Nephron progenitor cell (in vitro differentiated cells): Measurements from ENCODE around the gene PSMB3.

Experiments used
- DNase-seq: peaks from one replicate; pipeline ENCODE4 v3.0.0; 2021
- H3K27ac Mint-ChIP-seq: 2 replicates; pipeline ENCODE4 v1.8.0; 2021; ENCODE audit warnings: mild to moderate bottlenecking, moderate library complexity, mixed read lengths
- H3K27me3 Mint-ChIP-seq: 2 replicates; pipeline ENCODE4 v1.8.0; 2021; ENCODE audit warnings: mild to moderate bottlenecking, low read depth, mixed read lengths; ENCODE audit not compliant: poor library complexity
- H3K36me3 Mint-ChIP-seq: 2 replicates; pipeline ENCODE4 v1.8.0; 2021; ENCODE audit warnings: low read depth, mixed read lengths
- H3K4me1 Mint-ChIP-seq: 2 replicates; pipeline ENCODE4 v1.8.0; 2021; ENCODE audit warnings: mixed read lengths
- H3K4me3 Mint-ChIP-seq: 2 replicates; pipeline ENCODE4 v1.8.0; 2021; ENCODE audit warnings: mild to moderate bottlenecking, moderate library complexity, mixed read lengths
- H3K9me3 Mint-ChIP-seq: 2 replicates; pipeline ENCODE4 v1.8.0; 2021; ENCODE audit warnings: mild to moderate bottlenecking, moderate library complexity, mixed read lengths
- CTCF ChIP-seq: fragments of 200-600 bp; sonication (generic); IDR thresholded peaks from 2 replicates; pipeline ENCODE4 v1.5.0; 2021; ENCODE audit warnings: antibody characterized with exemption

The PSMB3 gene

GRCh38 chr17:38799501-38800236 is 47.1 kb downstream of the PSMB3 start, which contains the start of gene PIP4K2B:
Gene PIP4K2B (minus strand): TSS chr17:38799556. CDS start chr17:38799424, 132 bp downstream.
- peaks cover 4% of the 10 kb centered on the region for H3K9me3 Mint-ChIP-seq
- H3K4me3 Mint-ChIP-seq: peak within 1 kb of the TSS; percentile 97
- TF ChIP-seq CTCF: no peak
- H3K36me3 Mint-ChIP-seq: peaks cover 68% of the 10 kb centered on the region
- peak; percentile 95 for DNase-seq
- peaks cover 3% of the 10 kb centered on the region for H3K27me3 Mint-ChIP-seq
- peak within 1 kb of the TSS; percentile 98 for H3K27ac Mint-ChIP-seq
- peaks cover 33% of the 10 kb centered on the region for H3K4me1 Mint-ChIP-seq

DNA sequence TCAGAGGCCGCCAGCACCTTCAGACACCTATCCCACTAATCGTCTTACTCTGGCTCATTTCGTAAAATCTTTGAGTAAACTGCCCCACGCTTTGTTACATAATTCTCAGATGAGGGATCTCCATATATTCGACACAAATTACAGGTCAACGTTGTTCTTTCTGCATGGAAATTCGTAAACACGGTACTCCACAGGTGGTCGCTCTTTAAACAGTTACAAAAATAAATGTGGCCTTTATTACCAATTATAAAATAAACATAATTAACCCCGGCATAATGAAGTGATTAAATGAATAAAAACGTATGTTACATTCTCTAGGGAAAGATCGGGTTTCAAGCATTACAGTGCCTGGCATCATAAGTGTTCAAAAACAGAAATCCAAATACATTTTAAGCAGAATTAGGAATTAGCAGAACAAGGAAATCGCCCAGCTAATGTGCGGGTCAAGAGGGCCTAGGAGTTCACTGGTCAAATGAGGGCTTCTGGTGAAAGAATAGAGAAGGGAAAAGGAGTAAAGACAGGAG is 47.8 kb downstream of the PSMB3 start:
- Mint-ChIP-seq H3K4me1 (peaks cover 33% of the 10 kb centered on the region), H3K36me3 (peaks cover 70% of the 10 kb centered on the region), H3K9me3 (peaks cover 4% of the 10 kb centered on the region), H3K27me3 (peaks cover 3% of the 10 kb centered on the region), H3K4me3 (peak overlapping the region; percentile 79), H3K27ac (peak overlapping the region; percentile 74)
- no peak for TF ChIP-seq CTCF
- no peak for DNase-seq

DNA sequence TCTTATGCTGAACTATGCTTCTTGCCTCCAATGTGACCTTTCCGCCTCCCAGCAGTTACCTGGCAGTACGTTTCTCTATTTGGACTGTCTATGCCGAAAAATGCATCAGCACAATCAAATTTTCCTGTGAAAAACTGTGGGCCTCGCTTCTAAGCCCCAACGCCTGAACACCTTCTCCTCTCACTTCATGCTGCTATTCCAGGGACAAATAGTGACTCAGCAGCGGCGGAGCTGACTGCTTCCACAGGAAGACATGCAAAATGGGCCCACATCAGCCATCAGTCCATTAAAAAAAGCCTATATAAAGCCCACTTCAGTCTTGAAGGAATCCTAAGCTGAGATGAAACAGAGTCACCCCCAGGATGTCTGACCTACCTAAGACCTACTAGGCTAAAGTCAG is 57.3 kb downstream of the PSMB3 start:
- no peak overlapping the region for H3K27ac Mint-ChIP-seq
- no peaks in the 10 kb centered on the region for H3K9me3 Mint-ChIP-seq
- H3K27me3 Mint-ChIP-seq: no peaks in the 10 kb centered on the region
- DNase-seq: no peak
- TF ChIP-seq CTCF: no peak
- peaks cover 53% of the 10 kb centered on the region for H3K36me3 Mint-ChIP-seq
- H3K4me1 Mint-ChIP-seq: no peaks in the 10 kb centered on the region
- no peak overlapping the region for H3K4me3 Mint-ChIP-seq
